ENCODE results near the gene DNMT1.

The DNMT1 gene

DNA sequence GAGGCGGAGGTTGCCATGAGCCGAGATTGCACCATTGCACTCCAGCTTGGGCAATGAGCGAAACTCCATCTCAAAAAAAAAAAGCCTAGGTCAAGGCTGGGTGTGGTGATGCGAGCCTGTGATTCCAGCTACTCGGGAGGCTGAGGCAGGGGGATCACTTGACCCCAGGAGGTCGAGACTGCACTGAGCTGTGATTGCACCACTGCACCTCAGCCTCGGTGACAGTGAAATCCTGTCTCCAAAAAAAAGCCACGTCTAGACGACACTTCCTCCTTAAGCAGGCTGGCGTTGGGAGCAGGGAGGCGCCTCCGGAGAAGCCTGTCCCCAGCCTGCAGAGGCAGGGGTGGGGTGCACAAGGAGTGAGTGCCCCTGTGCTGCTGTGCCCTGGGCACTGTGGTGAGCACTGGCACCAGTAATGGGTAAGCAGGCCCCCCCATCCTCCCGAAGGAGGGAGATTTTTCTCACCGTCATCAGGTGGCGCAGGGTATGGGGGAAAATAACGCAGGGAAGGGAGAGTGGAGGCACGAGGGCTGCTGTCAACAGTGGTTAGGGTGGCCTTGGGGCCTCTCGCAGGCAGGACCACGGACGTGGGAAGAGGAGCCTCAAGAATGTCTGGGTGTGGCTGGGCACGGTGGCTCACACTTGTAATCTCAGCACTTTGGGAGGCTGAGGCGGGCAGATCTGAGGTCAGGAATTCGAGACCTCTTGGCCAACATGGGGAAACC lies 82.6 kb downstream of the DNMT1 start:
- H3K4me3 ChIP-seq (ENCODE audit: low read depth, low read length), result no peak overlapping the region
- DNase-seq (ENCODE audit: low read depth), result no peak
- TF ChIP-seq, protein P1, sequence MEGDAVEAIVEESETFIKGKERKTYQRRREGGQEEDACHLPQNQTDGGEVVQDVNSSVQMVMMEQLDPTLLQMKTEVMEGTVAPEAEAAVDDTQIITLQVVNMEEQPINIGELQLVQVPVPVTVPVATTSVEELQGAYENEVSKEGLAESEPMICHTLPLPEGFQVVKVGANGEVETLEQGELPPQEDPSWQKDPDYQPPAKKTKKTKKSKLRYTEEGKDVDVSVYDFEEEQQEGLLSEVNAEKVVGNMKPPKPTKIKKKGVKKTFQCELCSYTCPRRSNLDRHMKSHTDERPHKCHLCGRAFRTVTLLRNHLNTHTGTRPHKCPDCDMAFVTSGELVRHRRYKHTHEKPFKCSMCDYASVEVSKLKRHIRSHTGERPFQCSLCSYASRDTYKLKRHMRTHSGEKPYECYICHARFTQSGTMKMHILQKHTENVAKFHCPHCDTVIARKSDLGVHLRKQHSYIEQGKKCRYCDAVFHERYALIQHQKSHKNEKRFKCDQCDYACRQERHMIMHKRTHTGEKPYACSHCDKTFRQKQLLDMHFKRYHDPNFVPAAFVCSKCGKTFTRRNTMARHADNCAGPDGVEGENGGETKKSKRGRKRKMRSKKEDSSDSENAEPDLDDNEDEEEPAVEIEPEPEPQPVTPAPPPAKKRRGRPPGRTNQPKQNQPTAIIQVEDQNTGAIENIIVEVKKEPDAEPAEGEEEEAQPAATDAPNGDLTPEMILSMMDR (IDR thresholded peaks at IDR 0.05; ENCODE audit: control insufficient read depth, extremely low read depth, insufficient read depth), result no peak

DNA sequence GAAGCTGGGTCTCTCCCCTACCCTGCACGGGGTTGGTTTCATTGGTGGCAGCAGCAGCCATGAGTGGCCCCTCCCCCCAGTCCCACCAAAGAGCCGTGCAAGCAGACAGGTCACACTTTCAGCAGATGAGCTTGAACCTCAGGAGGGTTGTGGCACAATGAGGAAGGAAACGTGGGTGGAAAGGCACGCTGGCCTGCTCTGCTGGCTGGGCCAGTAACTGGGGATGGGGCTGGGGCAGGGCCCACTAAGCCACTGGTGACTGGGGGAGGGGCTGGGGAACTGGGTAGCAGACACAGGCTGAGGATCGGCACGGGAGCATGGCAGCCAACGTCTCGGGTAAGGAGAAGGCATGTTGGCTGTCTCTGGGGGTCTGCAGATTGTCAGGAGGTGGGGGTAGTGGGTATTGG lies 83.3 kb downstream of the DNMT1 start, which contains the start of gene P2RY11:
Gene P2RY11, plus strand, starts transcription at position 289 of the 407 bp plus-strand sequence. Its CDS starts 29 bp downstream, at position 318.
- no peak within 1 kb of the TSS for H3K4me3 ChIP-seq (ENCODE audit: low read depth, low read length)
- TF ChIP-seq, protein P1 (IDR thresholded peaks at IDR 0.05; ENCODE audit: control insufficient read depth, extremely low read depth, insufficient read depth), result no peak
- no peak for DNase-seq (ENCODE audit: low read depth)

DNA sequence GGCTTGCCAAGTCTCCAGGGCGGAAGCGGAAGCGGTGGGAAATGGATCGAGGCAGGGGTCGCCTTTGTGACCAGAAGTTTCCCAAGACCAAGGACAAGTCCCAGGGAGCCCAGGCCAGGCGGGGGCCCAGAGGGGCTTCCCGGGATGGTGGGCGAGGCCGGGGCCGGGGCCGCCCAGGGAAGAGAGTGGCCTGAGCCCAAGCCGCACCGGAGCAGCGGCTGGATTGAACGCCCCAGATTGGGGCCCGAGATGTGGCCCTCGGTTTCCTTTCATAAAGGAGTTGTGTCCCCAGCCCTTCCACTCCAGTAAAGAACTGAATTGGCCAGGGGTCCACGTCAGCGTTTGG lies 83.8 kb downstream of the DNMT1 start:
- TF ChIP-seq, protein P1 (IDR thresholded peaks at IDR 0.05; ENCODE audit: control insufficient read depth, extremely low read depth, insufficient read depth), result no peak
- no peak overlapping the region for H3K4me3 ChIP-seq (ENCODE audit: low read depth, low read length)
- no peak for DNase-seq (ENCODE audit: low read depth)

DNA sequence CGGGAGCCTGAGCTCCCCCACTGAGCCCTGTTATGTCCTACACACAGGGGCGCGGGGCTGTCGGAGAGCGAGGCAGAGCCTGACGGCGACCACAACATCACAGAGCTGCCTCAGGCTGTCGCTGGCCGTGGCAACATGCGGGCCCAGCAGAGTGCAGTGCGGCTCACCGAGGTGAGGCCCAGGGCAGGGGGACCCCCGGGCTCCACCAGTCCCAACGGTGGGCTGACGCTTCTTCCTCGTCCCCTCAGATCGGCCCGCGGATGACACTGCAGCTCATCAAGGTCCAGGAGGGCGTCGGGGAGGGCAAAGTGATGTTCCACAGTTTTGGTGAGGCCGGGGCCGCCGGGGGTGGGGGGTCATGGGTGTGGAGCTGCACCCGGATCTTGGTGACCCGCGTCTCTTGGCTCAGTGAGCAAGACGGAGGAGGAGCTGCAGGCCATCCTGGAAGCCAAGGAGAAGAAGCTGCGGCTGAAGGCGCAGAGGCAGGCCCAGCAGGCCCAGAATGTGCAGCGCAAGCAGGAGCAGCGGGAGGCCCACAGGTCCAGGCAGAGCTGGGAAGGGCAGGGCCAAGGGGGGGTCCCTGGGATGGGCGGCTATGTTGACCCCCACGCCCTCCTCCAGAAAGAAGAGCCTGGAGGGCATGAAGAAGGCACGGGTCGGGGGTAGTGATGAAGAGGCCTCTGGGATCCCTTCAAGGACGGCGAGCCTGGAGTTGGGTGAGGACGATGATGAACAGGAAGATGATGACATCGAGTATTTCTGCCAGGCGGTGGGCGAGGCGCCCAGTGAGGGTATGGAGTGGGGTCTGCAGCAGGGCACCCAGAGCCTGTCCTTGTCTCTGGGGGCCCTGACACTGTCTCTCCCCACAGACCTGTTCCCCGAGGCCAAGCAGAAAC lies 84.4 kb downstream of the DNMT1 start:
- no peak for DNase-seq (ENCODE audit: low read depth)
- H3K4me3 ChIP-seq (ENCODE audit: low read depth, low read length), result no peak overlapping the region
- TF ChIP-seq, protein P1 (IDR thresholded peaks at IDR 0.05; ENCODE audit: control insufficient read depth, extremely low read depth, insufficient read depth), result no peak

DNA sequence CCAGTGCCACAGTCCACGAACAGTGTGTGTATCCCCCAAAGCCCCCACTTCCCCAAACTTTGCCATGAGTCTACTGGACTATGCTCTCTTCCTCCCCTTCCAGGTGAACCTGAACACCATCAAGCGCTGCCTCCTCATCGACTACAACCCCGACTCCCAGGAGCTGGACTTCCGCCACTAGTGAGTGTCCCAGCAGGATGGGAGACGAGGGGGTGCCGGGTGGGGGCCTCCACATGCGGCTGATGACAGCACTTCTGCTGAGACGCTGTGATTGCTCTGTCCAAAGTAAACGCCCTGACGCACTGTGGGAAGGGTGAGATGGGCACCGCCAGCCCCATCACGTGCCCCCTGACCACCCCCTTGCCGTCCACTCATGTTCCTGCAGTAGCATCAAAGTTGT lies 85.2 kb downstream of the DNMT1 start:
- TF ChIP-seq, protein P1 (IDR thresholded peaks at IDR 0.05; ENCODE audit: control insufficient read depth, extremely low read depth, insufficient read depth), result no peak
- DNase-seq (ENCODE audit: low read depth), result no peak
- no peak overlapping the region for H3K4me3 ChIP-seq (ENCODE audit: low read depth, low read length)

DNA sequence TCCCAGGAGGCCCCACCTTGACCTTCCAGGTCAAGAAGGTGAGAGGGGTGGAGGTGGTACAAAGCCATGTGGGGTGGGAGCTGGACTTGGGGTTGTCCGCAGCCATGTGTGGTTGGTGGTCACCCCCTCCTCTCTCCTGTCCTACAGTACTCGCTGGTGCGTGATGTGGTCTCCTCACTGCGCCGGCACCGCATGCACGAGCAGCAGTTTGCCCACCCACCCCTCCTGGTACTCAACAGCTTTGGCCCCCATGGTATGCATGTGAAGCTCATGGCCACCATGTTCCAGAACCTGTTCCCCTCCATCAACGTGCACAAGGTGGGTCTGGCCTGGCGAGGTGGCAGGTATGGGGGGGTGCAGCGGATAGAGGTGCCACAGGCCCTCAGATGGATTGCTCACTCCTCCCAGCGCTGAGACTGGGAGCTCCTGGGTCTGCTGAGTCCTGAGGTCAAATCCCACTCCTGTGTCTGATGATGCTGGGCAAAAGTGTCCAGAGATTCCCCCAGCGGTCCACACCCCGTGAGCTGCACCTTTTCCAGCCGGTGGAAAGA lies 86.9 kb downstream of the DNMT1 start:
- TF ChIP-seq, protein P1 (IDR thresholded peaks at IDR 0.05; ENCODE audit: control insufficient read depth, extremely low read depth, insufficient read depth), result no peak

More for the DNA sequence above, 86.9 kb downstream of the DNMT1 start:
- DNase-seq (ENCODE audit: low read depth), result no peak
- H3K4me3 ChIP-seq (ENCODE audit: low read depth, low read length), result peak overlapping the region; percentile 91
